A172 (cell line): ENCODE data around the gene RPUSD4. TPM values are rescaled to one million over a fixed set of nuclear protein-coding genes. Genes with fewer than 3 reads are reported as not detected.

Experiments
- DNase-seq: peaks from one replicate; pipeline ENCODE4 v3.0.0-alpha.2; 2015; ENCODE audit warnings: low spot score
- total RNA-seq: library from RNA; depleted of rRNA; stranded (reverse); fragments of >200 nt; shearing (Covaris generic); gene quantifications from 2 replicates; pipeline ENCODE4 v1.2.3, GENCODE V29; 2014

Gene RPUSD4
- total RNA-seq, 1 experiment from 2014 or later: 12.1 TPM

DNA sequence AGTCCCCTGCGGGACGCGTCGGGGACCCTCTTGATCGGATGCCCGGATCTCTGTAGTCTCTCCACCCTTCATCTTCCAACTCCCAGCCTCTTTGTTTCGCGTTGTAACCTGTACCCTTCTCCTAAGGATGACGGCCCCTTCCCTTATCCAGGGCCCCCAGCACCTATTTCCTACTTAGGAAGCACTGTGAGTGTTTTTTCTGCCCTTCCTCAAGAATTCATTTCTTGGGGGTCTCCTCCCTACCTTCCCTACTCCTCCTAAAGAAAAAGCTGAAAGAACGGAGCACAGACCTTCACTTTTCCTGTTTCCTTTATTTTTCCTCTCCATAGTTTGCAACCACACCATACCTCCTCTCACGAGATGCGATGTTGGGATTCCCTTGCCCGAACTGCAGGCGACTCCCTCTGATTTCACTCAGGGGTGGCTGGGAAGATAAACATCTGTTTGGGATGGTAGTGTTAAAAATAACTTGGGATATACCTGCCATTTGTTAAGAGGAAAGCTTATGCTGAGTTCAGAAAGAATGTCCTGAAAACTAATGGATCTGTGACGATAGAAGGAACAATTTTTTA lies 725 bp upstream of the RPUSD4 start:
- no peak for DNase-seq

DNA sequence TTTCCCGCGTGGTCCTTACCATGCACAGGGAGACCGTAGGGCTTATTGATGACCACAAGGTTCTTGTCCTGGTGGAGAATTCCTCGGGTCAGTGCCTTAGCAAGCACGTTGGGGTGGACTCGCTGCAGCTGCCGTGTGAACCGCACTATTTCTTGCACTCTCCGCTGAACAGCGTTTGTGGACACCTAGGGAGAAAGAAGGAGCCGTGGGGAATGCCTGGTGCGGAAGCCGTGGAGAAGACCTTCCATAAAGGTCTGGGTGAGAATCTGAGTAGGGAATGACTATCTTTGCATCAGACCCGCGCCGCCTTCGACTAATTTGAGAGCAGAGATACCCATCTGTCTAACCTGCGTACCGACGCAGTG lies 597 bp downstream of the RPUSD4 start:
- DNase-seq: no peak

DNA sequence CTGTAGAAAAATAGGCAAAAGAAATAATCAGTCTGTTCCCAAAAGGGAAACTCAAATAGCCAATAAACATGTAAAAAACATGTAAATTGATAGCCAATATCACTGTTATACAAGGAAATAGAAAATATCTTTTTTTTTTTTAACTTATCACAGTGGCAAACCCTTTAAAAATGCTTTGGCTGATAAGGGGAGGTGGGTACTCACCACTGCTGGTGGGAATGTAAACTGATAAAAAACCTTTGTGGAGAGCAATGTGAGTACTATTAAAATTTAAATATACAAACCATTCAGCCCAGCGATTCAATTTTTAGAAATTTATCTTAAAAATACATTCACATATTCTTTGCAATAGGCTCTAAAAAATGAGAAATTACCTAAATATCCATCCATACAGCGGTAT lies 3.6 kb downstream of the RPUSD4 start:
- DNase-seq: no peak

DNA sequence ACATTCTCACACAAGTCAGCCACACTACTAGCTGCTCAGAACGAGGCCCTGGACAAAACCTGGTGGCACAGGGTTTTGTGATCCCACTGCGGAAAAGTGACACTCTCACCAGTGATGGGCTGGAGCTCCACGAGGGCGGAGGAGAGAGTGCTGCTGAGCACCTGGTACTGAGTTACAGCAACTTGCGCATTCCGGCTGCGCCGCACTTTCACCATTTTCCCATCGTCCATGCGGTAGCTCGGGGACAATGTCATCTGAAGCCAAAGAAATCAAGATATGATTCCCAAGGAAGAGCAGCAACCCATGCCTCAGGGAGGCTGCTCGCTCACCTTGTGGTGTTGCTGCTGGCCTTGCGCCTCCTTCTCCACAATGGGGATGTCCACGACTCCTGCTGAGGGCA lies 6.1 kb downstream of the RPUSD4 start:
- DNase-seq: no peak

DNA sequence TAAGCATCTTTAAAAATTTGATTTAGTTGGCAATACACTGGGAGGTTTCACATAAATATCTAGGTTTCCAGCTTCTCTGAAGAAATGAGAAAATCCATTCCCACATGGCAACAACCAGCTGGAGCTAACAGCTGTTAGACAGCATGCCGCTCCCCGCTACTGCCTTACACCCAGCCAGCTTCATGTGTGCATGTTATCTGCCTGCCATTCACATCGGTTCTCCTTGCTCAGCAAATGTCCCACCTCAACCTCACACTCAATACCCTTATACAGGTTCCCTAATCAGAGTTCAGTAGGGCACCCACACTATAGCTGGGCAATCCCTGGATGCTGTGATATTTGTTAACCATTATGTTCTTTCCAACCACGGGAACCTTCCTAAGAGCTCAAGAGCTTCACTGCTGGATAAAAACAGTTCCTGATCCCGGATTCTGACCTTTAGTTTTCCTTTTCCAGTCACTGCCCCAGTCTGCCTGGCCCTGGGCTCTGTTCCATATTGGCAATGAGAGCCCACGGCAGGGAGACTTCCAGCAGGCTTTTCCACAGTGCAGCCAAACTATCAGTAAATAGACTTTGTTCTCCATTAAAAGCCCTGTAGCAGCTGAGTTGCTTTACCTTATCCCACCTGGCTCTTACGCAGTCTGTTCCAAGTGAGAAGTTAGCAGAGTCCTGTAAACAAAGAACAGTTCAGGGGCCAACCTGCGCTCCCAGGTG lies 8.6 kb downstream of the RPUSD4 start:
- no peak for DNase-seq

DNA sequence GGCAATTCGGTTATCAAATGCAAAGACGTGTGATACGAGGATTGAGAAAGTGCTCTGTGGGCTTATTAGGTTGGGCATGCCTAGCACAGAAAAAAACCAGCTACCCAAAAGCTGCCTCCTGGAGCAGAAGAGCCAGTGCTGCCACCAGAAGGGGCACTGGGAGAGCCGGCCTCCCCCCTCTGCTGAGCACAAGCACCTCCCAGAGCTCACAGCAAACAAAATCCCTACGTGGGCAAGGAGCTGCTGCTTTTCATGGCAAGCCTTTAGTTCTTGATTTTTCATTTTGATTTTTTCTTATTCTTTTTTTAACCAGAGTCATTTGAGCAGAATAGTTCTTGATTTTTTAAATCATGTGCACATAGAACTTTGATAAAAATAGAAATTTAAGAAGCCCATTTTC lies 12.8 kb downstream of the RPUSD4 start:
- no peak for DNase-seq

DNA sequence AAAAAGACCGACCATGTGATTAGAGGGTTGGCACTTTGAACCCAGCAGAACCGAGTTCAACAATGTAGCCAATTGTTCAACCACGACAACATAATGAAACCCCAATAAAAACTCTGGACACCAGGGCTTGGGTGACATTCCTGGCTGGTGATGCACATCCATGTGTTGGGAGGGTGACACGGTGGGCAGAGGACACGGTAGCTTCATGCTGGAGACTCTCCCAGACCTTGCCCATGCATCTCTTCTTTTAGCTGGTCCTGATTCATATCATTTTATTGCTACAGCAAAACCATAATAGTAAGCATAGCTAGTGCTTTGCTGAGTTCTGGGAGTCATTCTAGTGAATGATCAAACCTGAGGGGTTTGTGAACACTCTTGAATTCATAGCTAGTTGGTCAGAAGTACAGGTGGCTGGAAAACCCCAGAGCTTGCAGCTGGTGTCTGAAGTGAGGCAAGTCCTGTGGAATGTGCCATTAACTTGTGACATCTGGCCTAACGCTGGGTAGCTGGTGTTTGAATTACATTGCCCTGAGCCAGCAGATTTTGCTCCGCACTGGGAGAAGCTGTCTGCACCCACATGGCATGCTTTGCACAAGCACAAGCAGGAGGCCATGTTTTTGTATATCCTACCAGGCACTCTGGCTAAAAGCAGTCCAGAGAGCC lies 14.0 kb downstream of the RPUSD4 start:
- DNase-seq: peak; percentile 35

DNA sequence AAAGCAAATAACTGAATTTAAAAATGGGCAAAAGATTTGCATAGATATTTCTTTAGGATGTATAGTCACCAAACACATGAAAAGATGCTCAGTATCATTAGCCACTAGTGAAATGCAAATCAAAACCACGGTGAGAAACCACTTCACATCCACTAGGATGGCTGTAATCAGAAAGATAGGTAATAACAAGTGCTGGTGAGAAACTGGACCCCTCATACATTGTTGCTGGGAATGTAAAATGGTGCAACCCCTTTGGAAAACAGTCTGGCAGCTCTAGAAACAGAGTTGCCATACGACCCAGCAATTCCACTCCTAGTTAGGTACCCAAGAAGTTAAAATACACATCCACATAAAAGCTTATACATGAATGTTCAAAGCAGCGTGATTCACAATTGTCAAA lies 16.3 kb downstream of the RPUSD4 start:
- no peak for DNase-seq

DNA sequence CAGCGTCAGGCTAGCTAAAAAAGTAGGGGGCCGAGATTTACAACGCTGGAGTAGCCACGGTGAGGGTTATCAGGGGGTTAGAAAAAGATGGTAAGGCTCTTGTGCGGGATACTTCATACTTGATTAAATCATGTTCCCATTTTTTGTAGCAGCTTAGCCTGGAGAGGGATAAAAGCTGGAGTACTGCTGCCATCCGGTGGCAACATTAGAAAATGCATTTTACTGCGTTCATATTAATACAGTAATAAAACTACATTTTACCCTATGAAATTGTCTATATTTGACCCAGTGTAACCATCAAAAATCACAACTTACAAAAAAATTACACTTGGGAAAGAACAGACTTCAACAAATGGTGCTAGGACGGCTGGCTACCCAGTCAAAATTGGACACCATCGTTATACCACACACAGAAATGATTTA lies 17.3 kb downstream of the RPUSD4 start:
- DNase-seq: peak; percentile 28

DNA sequence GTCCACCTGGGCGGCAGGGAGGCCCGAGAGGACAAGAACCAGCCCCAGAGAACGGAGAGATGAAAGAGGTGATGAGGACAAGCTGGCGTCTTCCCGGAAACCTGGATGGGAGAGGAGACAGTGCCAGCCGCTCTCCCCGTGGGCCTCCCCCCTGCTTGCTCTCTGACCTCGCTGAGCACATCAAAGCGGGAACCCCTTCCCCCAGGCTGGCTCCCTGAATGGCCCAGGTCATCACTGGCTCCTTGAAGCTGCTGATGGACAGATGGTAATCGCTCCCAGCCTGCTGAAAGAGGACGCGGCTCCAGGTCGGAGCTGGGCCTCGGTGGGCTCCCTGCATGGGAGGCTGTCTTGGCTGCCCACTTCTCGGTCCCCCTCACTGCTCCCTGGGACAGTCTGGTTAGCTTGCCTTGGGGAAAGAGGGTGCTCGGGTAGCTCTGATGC lies 18.4 kb downstream of the RPUSD4 start:
- DNase-seq: no peak

DNA sequence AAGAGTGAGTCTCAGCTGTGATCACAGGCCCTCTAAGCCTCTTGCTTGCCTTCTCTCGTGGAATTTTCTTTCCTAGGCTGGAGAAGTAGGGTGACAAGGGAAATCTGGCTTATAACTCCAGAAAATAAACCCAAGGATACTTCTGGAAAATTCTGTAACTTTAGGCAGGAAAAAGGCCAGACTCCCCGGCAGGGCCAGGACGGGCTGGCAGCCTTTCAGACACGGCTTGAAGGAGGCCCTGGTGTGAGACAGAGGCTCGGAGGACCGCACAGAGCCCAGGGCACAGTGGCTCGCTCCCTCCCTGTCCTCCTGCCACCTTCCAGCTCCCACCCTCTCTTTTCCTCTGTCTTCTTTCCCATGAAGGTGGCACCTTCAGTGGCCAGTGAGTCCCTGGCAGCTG lies 19.1 kb downstream of the RPUSD4 start:
- DNase-seq: no peak

DNA sequence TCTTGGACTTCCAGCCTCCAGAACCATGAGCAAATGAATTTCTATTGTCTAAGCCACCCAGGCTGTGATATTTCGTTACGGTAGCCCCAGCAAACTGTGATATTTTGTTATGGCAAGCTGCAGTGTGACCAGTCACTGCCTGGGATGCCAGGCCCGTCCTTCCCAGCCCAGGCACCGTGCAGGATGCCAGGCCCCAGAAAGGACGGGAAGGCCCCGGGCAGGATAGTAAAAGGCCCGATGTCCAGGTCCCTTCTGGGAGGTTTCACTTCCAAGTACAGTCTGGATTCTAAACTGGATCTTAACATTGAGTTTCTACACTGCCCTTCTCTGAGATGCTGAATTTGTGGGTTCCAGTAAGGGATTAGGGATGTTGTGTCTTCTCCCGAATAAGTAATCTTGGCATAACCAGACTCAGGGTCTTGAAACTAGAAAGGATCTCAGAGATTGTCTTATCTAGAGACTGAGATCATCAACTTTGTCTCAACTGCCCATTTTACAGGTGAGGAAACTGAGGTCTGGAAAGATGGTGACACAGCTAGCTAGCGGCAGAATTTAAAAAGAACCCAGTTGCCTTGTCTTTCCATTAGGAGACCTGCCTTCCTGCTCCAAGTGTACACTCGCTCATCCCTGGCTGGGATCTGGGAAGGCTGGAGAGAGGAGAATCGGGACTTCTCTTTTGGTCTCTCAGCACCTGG lies 19.9 kb downstream of the RPUSD4 start:
- no peak for DNase-seq

DNA sequence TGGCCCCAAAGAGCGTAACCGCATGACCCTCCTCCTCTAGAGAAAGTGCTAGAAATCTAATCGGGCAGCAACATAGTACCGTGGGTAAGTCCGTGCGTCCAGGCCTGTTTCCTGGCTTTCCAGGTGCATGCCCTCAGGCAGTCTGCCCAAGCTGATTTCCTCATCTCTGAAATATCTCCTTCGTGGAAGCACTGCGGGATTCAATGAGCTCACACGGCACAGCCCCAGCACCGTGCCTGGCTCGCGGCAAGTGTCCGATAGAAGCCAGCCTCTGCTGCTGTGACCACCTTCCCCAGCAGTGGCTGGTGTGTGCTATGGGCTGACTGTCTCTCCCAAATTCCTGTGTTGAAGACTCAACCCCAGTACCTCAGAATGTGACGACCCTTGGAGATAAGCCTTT lies 20.7 kb downstream of the RPUSD4 start:
- no peak for DNase-seq

DNA sequence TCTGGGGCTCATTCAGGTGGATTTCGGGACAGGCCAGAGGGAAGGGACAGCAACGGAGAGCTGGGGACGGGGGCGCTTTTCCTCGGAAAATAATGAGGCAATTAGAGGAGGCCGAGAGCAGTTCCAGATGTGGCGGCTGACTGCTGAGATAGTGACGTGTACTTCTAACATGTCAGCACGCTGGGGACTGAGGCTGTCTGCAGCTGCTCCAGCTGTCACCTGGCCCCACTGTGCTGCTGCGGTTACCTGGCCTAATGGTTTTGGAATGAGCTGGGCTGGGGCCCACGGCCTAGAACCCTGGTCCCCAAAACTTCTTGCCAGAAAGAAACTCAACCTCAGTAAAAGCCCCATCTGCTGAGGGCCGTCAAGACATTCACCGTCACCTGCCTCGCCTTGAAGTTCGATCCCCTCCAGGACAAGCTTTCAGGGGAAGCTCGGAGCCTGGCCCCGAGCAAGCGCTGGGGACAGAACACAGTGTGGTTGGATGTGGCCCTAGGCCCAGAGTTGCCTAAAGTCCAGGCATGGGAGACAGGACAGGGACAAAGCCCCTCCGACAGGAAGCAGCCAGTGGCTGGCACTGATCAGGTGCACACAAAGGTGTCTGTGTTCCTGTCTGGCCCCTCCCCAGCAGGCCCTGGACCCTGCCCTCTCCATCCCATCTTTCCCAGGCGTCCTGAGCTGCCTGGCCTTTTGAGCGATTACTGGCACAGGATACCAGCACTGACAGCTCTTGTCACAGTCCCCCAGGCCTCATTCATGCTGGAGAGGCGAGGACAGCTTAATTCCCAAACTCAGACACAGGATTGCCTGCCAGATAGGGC lies 22.1 kb downstream of the RPUSD4 start:
- DNase-seq: no peak

DNA sequence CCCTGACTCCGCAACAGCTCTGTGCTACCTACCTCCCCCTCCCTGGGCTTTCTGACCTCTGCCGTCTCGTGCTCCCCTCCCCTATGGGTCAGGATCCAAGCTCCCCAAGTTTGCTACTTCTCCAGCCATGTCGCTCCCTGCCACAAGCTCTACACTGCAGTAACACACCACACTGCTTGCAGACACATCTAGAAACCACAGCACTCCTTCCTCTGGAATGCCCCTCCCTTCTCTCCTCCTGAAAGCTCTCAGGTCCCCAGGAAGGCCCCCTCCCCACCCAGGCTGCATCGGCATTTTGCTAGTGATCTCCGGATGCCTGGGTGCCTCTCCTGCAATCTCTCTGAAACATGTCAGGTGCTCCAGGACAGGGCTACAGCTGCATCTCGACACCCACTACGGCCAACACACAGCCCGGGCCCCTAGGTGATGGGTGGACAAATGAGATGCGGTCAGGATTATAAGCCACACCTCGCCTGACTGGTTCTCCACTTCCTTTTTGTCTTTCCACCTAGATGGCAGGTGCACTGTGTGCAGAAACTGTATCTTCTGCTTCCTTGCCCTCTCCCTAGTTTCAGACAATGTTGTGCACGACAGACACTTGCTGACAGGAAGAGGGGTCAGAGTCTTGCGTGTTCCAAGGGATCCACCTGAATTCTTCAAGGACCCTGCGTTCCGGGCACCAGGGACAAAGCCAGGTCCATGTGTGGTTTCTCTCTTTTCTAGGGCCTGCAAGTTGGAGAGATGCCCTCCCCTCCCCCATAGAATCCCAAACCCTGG lies 22.9 kb downstream of the RPUSD4 start:
- DNase-seq: no peak

DNA sequence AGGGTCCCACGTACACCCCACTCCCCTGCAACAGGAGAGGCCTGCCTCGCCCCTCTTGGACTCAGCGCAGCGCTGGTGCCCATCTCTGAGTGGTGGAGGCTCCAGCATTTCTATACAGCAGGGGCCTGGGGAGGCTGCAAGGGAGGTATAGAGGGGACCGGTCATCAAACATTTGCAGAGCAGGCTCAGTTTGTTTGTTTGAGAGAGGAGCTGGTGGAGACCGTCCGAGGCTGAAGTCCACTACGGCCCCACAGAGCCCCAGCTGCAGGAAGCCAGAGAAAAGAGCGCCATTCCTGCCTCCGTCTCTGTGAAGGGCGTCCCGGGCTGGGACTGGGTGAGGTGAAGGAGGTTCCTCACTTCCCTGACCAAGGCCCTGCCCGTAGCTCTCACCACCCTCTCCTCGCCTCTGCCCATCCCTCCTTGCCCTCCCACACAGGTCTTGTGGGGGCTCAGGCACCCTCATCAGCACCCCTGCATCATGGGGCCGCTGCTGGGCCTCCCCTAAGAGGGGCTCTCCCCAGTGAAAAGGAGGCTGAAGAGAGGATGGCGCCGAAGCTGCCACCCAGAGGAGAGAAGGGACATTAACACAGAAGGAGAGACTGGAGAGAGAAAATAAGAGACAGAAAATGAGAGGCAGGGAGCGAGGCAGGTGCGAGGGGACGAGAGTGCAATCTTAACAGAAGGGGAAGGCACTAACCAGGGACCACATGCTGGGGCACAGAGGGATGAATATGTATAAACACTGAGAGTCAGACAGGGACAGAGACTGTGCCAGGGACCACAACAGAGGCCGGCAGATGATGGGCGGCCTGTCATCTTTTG lies 24.5 kb downstream of the RPUSD4 start:
- DNase-seq: no peak

DNA sequence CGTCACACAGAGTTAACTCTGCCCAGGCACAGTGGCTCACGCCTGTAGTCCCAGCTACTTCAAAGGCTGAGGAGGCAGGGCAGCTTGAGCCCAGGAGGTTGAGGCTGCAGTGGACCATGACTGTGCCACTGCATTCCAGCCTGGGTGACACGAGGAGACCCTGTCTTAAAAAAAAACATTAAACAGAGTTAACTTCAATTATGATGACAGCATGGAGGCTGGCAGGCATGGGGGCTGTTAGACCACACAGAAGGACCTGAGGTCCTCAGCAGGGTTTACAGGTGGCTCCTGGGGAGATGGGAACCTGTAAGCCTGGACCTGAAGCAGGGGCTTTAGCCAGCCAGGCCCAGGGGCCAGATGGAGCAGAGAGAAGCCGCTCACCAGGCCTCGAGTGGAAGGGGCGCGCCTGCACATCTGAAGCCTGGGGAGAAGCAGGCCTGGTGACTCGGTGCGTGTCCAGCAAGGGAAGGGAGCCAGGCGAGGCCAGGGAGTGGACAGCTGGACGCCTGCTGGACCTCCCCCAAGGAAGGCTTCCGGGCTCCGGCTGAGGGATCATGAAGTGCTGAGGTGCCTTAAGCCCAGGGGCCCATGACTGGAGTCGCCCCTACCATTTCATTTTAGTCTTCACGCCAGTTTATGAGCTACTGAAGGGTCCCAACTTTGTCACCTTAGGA lies 25.3 kb downstream of the RPUSD4 start:
- DNase-seq: no peak

DNA sequence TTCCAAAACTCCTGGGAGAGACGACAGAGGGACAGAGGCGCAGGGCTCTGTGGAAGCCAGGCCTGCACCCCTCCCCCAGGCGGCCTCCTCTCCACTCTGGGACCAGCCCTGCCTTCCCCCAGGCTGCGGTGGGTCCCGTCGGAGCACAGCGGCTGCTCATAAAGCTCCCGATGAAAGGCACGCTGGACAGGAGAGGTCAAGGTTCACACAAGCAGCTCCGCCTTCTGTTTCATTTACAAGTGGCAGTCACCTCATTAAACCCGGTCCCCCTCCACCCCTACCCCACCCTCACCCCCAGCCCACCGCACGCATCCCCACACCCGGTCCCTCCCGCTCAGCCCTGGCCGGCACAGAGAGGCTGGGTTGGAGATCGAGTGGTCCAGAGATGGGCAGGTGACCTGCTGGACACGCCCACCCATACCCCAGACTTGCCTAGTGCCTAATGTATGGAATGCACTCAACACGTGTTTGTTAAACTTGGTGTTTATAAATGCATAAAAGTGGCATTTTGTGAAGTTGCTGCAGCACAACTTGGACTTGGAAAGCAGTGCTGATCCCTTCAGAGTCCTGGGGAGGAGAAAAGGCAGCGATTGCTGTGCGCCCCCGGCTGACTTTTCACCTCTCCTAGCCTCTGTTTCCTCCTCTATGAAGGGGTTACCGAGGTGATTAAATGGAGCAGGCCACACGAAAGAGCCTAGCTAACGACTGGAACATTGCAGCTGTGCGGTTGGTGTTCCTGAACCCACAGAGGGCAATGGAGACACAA lies 26.0 kb downstream of the RPUSD4 start:
- no peak for DNase-seq
